Right lobe of liver (tissue), 6 donors: ENCODE data around the gene A2M. TPM values are rescaled to one million over a fixed set of nuclear protein-coding genes. Genes with fewer than 3 reads are reported as not detected.

ENCODE experiments used
- ATAC-seq, 4 donors: fragments of 200-7000 bp; cut with Tn5 transposase; one replicate each; pipeline ENCODE4 v1.9.1; 2020; ENCODE audit warnings: mild to moderate bottlenecking in 4 of 4, moderate library complexity in 4 of 4
- DNase-seq, 3 donors: peaks; one replicate each; pipeline ENCODE4 v3.0.0-alpha.2; 2020
- H3K27ac ChIP-seq, 3 donors: fragments of 200-600 bp; one replicate each; pipeline ENCODE4 v1.8.0; 2022
- H3K27me3 ChIP-seq, 2 donors: fragments of 200-600 bp; one replicate each; pipeline ENCODE4 v1.8.0; 2022
- H3K36me3 ChIP-seq, 4 donors: fragments of 200-600 bp; sonication (generic) in 1 of 4; one replicate each; pipeline versions ENCODE4 v1.5.1 to v1.8.0; 2017 to 2022; ENCODE audit warnings: control low read depth in 1 of 4
- H3K4me1 ChIP-seq, 4 donors: fragments of 200-600 bp; sonication (generic) in 1 of 4; one replicate each; pipeline versions ENCODE4 v1.5.1 to v1.8.0; 2017 to 2022; ENCODE audit warnings: control low read depth in 1 of 4
- H3K4me3 ChIP-seq, 3 donors: fragments of 200-600 bp; one replicate each; pipeline ENCODE4 v1.8.0; 2022
- H3K9me3 ChIP-seq, 4 donors: fragments of 200-600 bp; sonication (generic) in 1 of 4; one replicate each; pipeline versions ENCODE4 v1.5.1 to v1.8.0; 2017 to 2022; ENCODE audit warnings: control low read depth in 1 of 4
- CTCF ChIP-seq, 4 donors: fragments of 200-600 bp in 3 of 4; fragments of 450-650 bp in 1 of 4; IDR thresholded peaks; one replicate each; pipeline versions ENCODE4 v1.5.1 to v1.8.0; 2016 to 2022; ENCODE audit warnings: antibody characterized with exemption in 4 of 4, mild to moderate bottlenecking in 2 of 4
- POLR2A ChIP-seq: fragments of 450-650 bp; IDR thresholded peaks from one replicate; pipeline ENCODE4 v1.6.1; 2017; ENCODE audit warnings: antibody characterized with exemption, mild to moderate bottlenecking
- WGBS: methylation state at CpG from one replicate; pipeline ENCODE4 v1.1.6; 2018; ENCODE audit warnings: low coverage, low lambda C conversion rate; ENCODE audit not compliant: insufficient coverage; ENCODE audit errors: missing lambda C conversion rate; 5-methylcytosine and 5-hydroxymethylcytosine counted together
- intact Hi-C, 2 donors: fragments of 100-400 bp; cut with DNase I; formaldehyde crosslinking; loops; one replicate each; pipeline versions ENCODE4 v1.11.2 to v1.14.1; 2022
- total RNA-seq, 6 experiments: library from RNA; depleted of rRNA in 2 of 6; stranded (reverse); fragments of >200 nt in 2 of 6; fragmentation: NEBNext Ultra II Directional in 3 of 6; extraction: Animal tissue kit (Norgen Biotek cat#: 25700) in 3 of 6; gene quantifications; one replicate each; pipeline versions ENCODE4 v1.1.0 to v1.2.4, GENCODE V29; 2016 to 2023
- donor health status: DM: no; HTN: yes; CAD: no.
- donor health status: DM: no; HTN: no; CAD: no.
- donor health status: DM: no; HTN: no; CAD: no.
- donor health status: DM: no; HTN: yes; CAD: no.
- donor health status: DM: no; HTN: yes; CAD: no.

A2M gene
- total RNA-seq, 6 experiments from 2014 or later: 978 to 3,352 (median 2,507) TPM

DNA sequence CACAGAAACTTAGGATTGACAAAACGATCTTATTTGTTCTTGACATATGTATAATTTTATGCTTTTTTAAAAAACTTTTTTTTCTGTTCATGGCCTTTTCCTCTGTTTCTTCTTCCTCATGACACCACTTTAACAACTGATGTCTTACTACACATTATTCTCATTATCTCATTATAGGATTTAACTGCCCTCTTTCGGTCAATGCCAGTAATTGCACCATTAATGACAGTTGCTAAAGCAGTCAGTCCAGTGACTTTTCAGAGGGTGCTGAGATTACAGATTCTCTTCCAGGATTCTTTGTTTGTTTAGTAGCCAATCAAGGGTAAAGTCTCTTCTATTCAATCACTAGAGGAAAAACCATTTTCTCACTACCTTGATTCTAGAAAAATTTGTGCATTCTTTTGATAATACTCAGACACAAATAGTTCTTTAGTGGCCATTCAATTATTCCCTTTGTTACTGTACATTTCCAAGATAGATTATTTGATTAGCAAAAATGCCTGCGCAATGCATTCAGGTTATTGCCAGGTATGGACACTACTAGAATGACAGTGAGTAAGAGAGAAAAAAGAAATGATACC lies 76.2 kb downstream of the A2M start:
- DNase-seq: no peak
- peak; percentile 92 to 97 (median 95) for ATAC-seq
- intact Hi-C loops: no loop called here

GRCh38 chr12:9037431-9037830 lies 78.3 kb downstream of the A2M start:
- ATAC-seq (no peak), DNase-seq (no peak)
- H3K4me3 ChIP-seq: no peak overlapping the region
- intact Hi-C loops: no loop called here
- TF ChIP-seq CTCF (IDR thresholded peaks at IDR 0.05): no peak
- TF ChIP-seq POLR2A: no peak
- no peaks in the 10 kb centered on the region for H3K4me1 ChIP-seq
- 80% methylated on average over 3 of the region's 3 CpGs for WGBS
- no peaks in the 10 kb centered on the region for H3K36me3 ChIP-seq
- no peak overlapping the region for H3K27ac ChIP-seq
- H3K9me3 ChIP-seq: no peaks in the 10 kb centered on the region
- no peaks in the 10 kb centered on the region for H3K27me3 ChIP-seq

More for the DNA sequence above, 76.2 kb downstream of the A2M start:
- H3K4me3 ChIP-seq: no peak overlapping the region
- 5% methylated on average over 3 of the region's 3 CpGs for WGBS
- no peak overlapping the region for H3K27ac ChIP-seq
- H3K36me3 ChIP-seq: no peaks in the 10 kb centered on the region
- no peaks in the 10 kb centered on the region for H3K4me1 ChIP-seq
- no peaks in the 10 kb centered on the region for H3K9me3 ChIP-seq
- TF ChIP-seq POLR2A (no peak), CTCF (IDR thresholded peaks at IDR 0.05) (peak; percentile 61 to 81 (median 74))
- no peaks in the 10 kb centered on the region for H3K27me3 ChIP-seq

DNA sequence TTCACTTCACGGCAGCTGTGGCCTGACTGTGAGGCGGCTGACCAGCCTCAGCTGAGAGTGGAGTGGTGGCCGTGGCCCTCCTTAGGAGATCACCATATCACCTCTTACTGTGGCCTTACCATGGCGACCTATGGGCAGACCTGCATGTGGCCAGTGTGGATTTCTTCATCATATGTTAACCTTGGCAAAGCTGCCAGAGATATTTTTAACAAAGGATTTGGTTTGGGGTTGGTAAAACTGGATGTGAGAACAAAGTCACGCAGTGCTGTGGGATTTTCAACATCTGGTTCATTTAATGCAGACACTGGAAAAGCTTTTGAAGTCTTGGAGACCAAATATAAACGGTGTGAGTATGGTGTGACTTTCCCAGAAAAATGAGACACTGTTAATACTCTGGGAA lies 79.5 kb downstream of the A2M start:
- intact Hi-C loops: no loop called here
- Histone ChIP-seq H3K27me3 (no peaks in the 10 kb centered on the region), H3K9me3 (no peaks in the 10 kb centered on the region), H3K36me3 (no peaks in the 10 kb centered on the region), H3K4me3 (no peak overlapping the region), H3K27ac (no peak overlapping the region), H3K4me1 (no peaks in the 10 kb centered on the region)
- no peak for ATAC-seq
- DNase-seq: no peak
- 70% methylated on average over 6 of the region's 6 CpGs for WGBS
- TF ChIP-seq CTCF (IDR thresholded peaks at IDR 0.05) (no peak), POLR2A (no peak)

DNA sequence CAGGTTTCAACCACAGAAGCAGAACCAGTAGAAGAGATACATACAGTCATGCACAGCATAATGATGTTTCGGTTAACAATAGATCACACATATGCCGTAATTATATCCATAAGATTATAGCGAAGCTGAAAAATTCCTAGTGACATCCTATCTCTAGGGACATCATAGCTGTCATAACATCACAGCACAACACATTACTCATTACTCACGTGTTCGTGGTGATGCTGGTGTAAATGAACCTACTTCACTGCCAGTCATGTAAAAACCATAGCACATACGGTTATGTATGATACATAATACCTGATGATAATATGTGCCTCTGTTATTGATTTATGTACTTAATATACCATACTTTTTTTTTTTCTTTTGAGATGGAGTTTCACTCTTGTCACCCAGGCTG lies 81.6 kb downstream of the A2M start:
- no peaks in the 10 kb centered on the region for H3K27me3 ChIP-seq
- no peak for TF ChIP-seq POLR2A
- no peak for TF ChIP-seq CTCF (IDR thresholded peaks at IDR 0.05)
- DNase-seq: no peak
- no peaks in the 10 kb centered on the region for H3K4me1 ChIP-seq
- no peak overlapping the region for H3K27ac ChIP-seq
- WGBS: 87% methylated on average over 6 of the region's 6 CpGs
- H3K4me3 ChIP-seq: no peak overlapping the region
- ATAC-seq: no peak
- no peaks in the 10 kb centered on the region for H3K36me3 ChIP-seq
- intact Hi-C loops: no loop called here
- H3K9me3 ChIP-seq: no peaks in the 10 kb centered on the region
